Stomach smooth muscle (tissue), 2 donors: ENCODE results near the gene BICD1.

Source experiments
- H3K27ac ChIP-seq: one replicate; pipeline ENCODE4 v1.7.0; 2013; ENCODE audit warnings: mild to moderate bottlenecking, low read length, inconsistent platforms
- H3K27me3 ChIP-seq, 2 donors: one replicate each; pipeline ENCODE4 v1.7.0; 2013; ENCODE audit warnings: low read length in 2 of 2; ENCODE audit not compliant: insufficient read depth in 2 of 2, control insufficient read depth in 1 of 2
- H3K36me3 ChIP-seq, 2 donors: one replicate each; pipeline ENCODE4 v1.7.0; 2013; ENCODE audit warnings: low read length in 2 of 2; ENCODE audit not compliant: control insufficient read depth in 2 of 2, insufficient read depth in 2 of 2
- H3K4me1 ChIP-seq: one replicate; pipeline ENCODE4 v1.7.0; 2013; ENCODE audit warnings: low read length; ENCODE audit not compliant: control insufficient read depth, insufficient read depth
- H3K4me3 ChIP-seq, 2 donors: one replicate each; pipeline ENCODE4 v1.7.0; 2013; ENCODE audit warnings: low read length in 2 of 2
- H3K9ac ChIP-seq, 2 donors: one replicate each; pipeline ENCODE4 v1.7.0; 2013; ENCODE audit warnings: low read length in 2 of 2, mild to moderate bottlenecking in 1 of 2
- H3K9me3 ChIP-seq, 2 donors: one replicate each; pipeline ENCODE4 v1.7.0; 2013; ENCODE audit warnings: low read length in 2 of 2; ENCODE audit not compliant: control insufficient read depth in 2 of 2
- donor health status: healthy.
- donor health status: Pancreatic carcinoma.

The BICD1 gene

DNA sequence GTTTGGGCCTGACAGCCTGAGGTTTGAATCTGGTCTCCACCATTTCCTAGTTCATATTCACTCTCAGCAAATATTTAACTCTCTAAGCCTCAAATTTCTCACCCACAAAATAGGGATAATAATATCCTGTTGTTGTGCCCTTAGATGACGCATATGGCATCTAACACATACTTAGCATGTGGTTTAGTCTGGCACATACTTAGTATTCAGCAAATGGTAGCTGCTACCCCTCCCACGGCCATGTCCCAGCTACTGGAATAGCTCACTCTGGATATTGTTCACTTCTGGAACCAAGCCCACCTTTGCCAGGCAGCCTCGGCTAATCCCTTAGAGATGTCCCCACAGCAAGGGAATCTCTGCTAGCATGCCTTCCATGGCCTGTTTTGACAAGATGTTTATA is 53.3 kb downstream of the BICD1 start:
- peak overlapping the region in 1 of 2 donors; percentile 8 for H3K4me3 ChIP-seq

DNA sequence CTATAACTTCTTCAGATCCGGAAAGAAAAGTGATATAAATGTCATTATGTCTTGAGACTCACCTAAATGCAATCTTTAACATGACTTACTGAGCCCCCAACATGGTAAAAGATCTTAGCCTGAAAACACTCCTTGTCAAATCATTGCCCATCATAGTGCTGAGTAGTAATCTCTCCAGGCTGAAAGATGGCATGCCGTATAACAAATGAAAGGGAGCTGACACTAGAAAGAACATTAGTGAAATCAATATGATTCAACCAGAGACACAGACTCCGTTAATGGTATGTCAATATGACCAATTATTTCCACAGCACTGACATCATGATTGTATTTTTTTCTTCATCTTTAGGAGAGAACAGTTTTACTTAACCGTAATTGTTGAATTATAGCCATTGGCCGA is 54.4 kb downstream of the BICD1 start:
- H3K36me3 ChIP-seq, result no peaks in the 10 kb centered on the region
- H3K9me3 ChIP-seq, result no peaks in the 10 kb centered on the region
- H3K27me3 ChIP-seq, result no peaks in the 10 kb centered on the region
- H3K4me3 ChIP-seq, result no peak overlapping the region
- H3K27ac ChIP-seq, result no peak overlapping the region
- no peak overlapping the region for H3K9ac ChIP-seq
- peaks cover 7% of the 10 kb centered on the region for H3K4me1 ChIP-seq

More for the DNA sequence above, 53.3 kb downstream of the BICD1 start:
- Histone ChIP-seq H3K9me3 (no peaks in the 10 kb centered on the region), H3K4me1 (peaks cover 7% of the 10 kb centered on the region), H3K9ac (no peak overlapping the region), H3K36me3 (no peaks in the 10 kb centered on the region), H3K27me3 (no peaks in the 10 kb centered on the region), H3K27ac (no peak overlapping the region)

DNA sequence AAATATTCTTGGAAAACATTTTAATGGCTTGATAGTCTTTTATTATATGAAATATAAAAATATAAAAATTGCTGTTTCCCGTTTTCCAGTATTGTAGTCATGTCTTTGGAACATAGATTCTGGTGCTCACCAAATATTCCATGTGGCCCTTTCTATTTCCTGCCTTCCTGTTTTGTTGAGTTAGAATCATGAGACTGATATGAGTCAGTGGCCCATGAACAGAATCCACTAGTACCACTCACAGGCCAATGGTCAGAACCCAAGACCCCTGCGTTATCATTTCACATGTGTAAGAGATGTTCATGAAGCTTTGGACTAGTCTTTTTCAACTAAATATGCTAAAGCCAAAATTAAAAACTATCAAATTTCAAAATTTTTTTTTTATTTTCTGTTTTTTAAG is 56.9 kb downstream of the BICD1 start:
- no peaks in the 10 kb centered on the region for H3K27me3 ChIP-seq

GRCh38 chr12:32166510-32166909 is 59.9 kb downstream of the BICD1 start:
- Histone ChIP-seq H3K9me3 (no peaks in the 10 kb centered on the region), H3K4me3 (no peak overlapping the region)

More for the DNA sequence above, 56.9 kb downstream of the BICD1 start:
- no peak overlapping the region for H3K27ac ChIP-seq
- no peaks in the 10 kb centered on the region for H3K36me3 ChIP-seq
- peaks cover 7% of the 10 kb centered on the region for H3K4me1 ChIP-seq
- no peak overlapping the region for H3K4me3 ChIP-seq
- H3K9me3 ChIP-seq, result no peaks in the 10 kb centered on the region
- no peak overlapping the region for H3K9ac ChIP-seq

GRCh38 chr12:32170437-32170998 is 63.9 kb downstream of the BICD1 start:
- Histone ChIP-seq H3K4me1 (no peaks in the 10 kb centered on the region), H3K9me3 (no peaks in the 10 kb centered on the region), H3K4me3 (no peak overlapping the region), H3K36me3 (no peaks in the 10 kb centered on the region), H3K9ac (no peak overlapping the region), H3K27me3 (no peaks in the 10 kb centered on the region), H3K27ac (no peak overlapping the region)

More at GRCh38 chr12:32166510-32166909, 59.9 kb downstream of the BICD1 start:
- no peaks in the 10 kb centered on the region for H3K27me3 ChIP-seq
- H3K9ac ChIP-seq, result no peak overlapping the region
- no peaks in the 10 kb centered on the region for H3K36me3 ChIP-seq
- H3K27ac ChIP-seq, result no peak overlapping the region
- H3K4me1 ChIP-seq, result no peaks in the 10 kb centered on the region

DNA sequence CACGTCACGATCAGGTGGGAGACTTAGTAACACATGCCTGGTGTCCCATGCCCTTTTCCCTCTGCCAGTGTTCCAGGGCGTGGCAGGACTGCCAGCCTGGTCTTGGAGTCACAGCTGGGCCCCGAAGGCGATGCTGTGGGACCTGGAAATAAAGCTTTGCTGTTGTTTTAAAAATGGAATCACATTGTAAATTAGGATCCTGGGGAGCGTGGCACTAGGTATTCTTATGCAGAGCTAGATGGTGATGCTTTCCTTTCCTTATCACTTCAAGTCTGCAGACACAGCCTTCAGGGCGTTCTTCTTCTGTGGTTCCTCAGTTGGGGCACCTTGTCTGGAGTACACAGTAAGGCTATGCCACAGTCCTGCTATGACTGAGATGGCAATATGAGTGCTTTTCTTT is 64.6 kb downstream of the BICD1 start:
- Histone ChIP-seq H3K36me3 (no peaks in the 10 kb centered on the region), H3K4me3 (no peak overlapping the region)

GRCh38 chr12:32176606-32177005 is 70.0 kb downstream of the BICD1 start:
- no peak overlapping the region for H3K9ac ChIP-seq
- H3K9me3 ChIP-seq, result no peaks in the 10 kb centered on the region
- no peak overlapping the region for H3K27ac ChIP-seq
- no peak overlapping the region for H3K4me3 ChIP-seq
- no peaks in the 10 kb centered on the region for H3K4me1 ChIP-seq
- no peaks in the 10 kb centered on the region for H3K36me3 ChIP-seq
- H3K27me3 ChIP-seq, result no peaks in the 10 kb centered on the region

More for the DNA sequence above, 64.6 kb downstream of the BICD1 start:
- H3K9ac ChIP-seq, result no peak overlapping the region
- no peak overlapping the region for H3K27ac ChIP-seq
- no peaks in the 10 kb centered on the region for H3K27me3 ChIP-seq
- no peaks in the 10 kb centered on the region for H3K9me3 ChIP-seq
- no peaks in the 10 kb centered on the region for H3K4me1 ChIP-seq

GRCh38 chr12:32178341-32179010 is 71.8 kb downstream of the BICD1 start:
- Histone ChIP-seq H3K4me1 (no peaks in the 10 kb centered on the region), H3K4me3 (no peak overlapping the region), H3K27me3 (no peaks in the 10 kb centered on the region), H3K9me3 (no peaks in the 10 kb centered on the region), H3K27ac (no peak overlapping the region), H3K36me3 (no peaks in the 10 kb centered on the region), H3K9ac (no peak overlapping the region)

- H3K27me3 ChIP-seq, result no peaks in the 10 kb centered on the region
- H3K36me3 ChIP-seq, result no peaks in the 10 kb centered on the region
- no peaks in the 10 kb centered on the region for H3K4me1 ChIP-seq
- H3K27ac ChIP-seq, result no peak overlapping the region
- no peaks in the 10 kb centered on the region for H3K9me3 ChIP-seq
- no peak overlapping the region for H3K4me3 ChIP-seq
- no peak overlapping the region for H3K9ac ChIP-seq
Observed at GRCh38 chr12:32179011-32179395, 72.4 kb downstream of the BICD1 start.

GRCh38 chr12:32181498-32182175 is 75.0 kb downstream of the BICD1 start:
- Histone ChIP-seq H3K9ac (no peak overlapping the region), H3K27ac (no peak overlapping the region)

DNA sequence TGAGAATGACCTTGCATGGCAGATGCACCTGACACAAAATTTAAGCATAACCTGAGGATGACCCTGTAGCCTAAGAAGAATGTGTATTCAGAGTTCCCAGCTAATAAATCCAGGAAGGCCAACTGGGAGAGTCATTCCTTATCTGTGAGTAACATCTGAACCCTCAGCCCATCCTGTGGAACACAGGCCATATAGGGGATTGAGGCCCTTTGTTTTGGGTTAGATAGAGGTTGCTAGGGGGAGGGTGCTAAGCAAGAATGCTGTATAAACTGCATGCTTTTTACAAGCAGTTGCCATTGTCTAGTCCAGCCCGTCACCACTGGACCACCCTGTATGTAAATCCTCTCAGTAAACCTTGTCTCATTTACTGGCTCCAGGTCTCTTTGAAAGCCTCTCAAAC is 77.0 kb downstream of the BICD1 start:
- H3K36me3 ChIP-seq, result no peaks in the 10 kb centered on the region
- H3K27ac ChIP-seq, result no peak overlapping the region
- no peak overlapping the region for H3K4me3 ChIP-seq
- no peaks in the 10 kb centered on the region for H3K4me1 ChIP-seq
- H3K9me3 ChIP-seq, result no peaks in the 10 kb centered on the region
- no peak overlapping the region for H3K9ac ChIP-seq
- H3K27me3 ChIP-seq, result no peaks in the 10 kb centered on the region

More at GRCh38 chr12:32181498-32182175, 75.0 kb downstream of the BICD1 start:
- Histone ChIP-seq H3K4me3 (no peak overlapping the region), H3K4me1 (no peaks in the 10 kb centered on the region), H3K36me3 (no peaks in the 10 kb centered on the region), H3K9me3 (no peaks in the 10 kb centered on the region), H3K27me3 (no peaks in the 10 kb centered on the region)
